ENCODE data around the gene LRRC38. TPM values are rescaled to one million over a fixed set of nuclear protein-coding genes. Genes with fewer than 3 reads are reported as not detected.

Gene LRRC38
- total and polyA plus RNA-seq, 7 donors, result 2.9 to 26.8 (median 7.0) TPM

DNA sequence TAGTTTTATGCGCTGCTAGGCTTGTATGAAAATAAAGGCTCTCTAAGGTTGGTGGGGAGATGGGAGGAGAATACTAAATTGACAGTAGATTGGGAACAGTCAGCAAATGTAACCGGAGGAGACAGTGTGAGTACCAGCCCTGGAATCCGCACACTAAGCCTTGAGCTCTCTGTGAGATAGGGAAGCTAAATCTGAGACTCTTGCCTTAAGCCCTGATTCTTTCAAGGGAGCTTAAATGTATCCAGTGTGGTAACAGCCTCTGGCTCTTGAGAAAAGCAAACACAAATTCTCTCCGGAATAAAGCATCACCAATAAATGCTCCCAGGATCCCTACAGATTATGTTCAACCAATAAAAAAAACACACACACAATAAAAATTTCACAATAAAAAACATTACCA lies 36.9 kb upstream of the LRRC38 start:
- TF ChIP-seq, protein P1, sequence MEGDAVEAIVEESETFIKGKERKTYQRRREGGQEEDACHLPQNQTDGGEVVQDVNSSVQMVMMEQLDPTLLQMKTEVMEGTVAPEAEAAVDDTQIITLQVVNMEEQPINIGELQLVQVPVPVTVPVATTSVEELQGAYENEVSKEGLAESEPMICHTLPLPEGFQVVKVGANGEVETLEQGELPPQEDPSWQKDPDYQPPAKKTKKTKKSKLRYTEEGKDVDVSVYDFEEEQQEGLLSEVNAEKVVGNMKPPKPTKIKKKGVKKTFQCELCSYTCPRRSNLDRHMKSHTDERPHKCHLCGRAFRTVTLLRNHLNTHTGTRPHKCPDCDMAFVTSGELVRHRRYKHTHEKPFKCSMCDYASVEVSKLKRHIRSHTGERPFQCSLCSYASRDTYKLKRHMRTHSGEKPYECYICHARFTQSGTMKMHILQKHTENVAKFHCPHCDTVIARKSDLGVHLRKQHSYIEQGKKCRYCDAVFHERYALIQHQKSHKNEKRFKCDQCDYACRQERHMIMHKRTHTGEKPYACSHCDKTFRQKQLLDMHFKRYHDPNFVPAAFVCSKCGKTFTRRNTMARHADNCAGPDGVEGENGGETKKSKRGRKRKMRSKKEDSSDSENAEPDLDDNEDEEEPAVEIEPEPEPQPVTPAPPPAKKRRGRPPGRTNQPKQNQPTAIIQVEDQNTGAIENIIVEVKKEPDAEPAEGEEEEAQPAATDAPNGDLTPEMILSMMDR (IDR thresholded peaks at IDR 0.05), result no peak
- DNase-seq (no peak), ATAC-seq (peak; percentile 81 to 97 (median 91))
- peak overlapping the region; percentile 30 for H3K27ac ChIP-seq
- H3K27me3 ChIP-seq (ENCODE audit: insufficient read depth in 3 of 3, low read length in 2 of 3), result no peaks in the 10 kb centered on the region
- peaks cover 6% of the 10 kb centered on the region for H3K4me1 ChIP-seq
- H3K9me3 ChIP-seq, result no peaks in the 10 kb centered on the region
- H3K36me3 ChIP-seq (ENCODE audit: insufficient read depth in 1 of 2, low read depth in 1 of 2), result no peaks in the 10 kb centered on the region
- WGBS, 3 donors, result 27 to 43% (median 31%) methylated on average over 4 of the region's 4 CpGs
- no peak overlapping the region for H3K4me3 ChIP-seq
- intact Hi-C loops (cut with DNase I), result no loop called here

DNA sequence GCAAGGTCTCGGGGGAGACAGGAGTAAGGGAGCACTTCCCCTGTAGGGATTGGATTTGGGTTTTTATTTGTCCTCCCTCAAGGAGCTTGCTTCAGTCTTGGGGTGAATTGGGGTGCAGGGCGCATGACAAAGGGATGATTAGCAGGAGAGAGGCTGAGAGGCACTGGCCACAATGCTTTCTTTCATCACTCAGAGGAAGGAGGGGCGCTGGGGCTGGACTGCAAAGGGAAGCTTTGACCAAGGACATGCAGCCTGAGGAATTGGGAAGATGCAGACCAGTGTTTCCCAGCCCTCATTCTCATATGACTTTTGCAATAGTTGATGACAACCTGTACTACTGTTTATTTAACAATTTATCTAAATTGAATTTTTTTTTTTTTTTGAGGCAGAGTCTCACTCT lies 35.7 kb upstream of the LRRC38 start:
- H3K27me3 ChIP-seq (ENCODE audit: insufficient read depth in 3 of 3, low read length in 2 of 3), result no peaks in the 10 kb centered on the region
- TF ChIP-seq, protein P1 (IDR thresholded peaks at IDR 0.05), result no peak
- peaks cover 7% of the 10 kb centered on the region for H3K4me1 ChIP-seq
- H3K36me3 ChIP-seq (ENCODE audit: insufficient read depth in 1 of 2, low read depth in 1 of 2), result no peaks in the 10 kb centered on the region
- DNase-seq (no peak), ATAC-seq (peak in 1 of 4 donors; percentile 41)
- H3K27ac ChIP-seq, result no peak overlapping the region
- no peak overlapping the region for H3K4me3 ChIP-seq
- WGBS, 3 donors, result 72 to 80% (median 80%) methylated on average over 3 of the region's 3 CpGs
- intact Hi-C loops (cut with DNase I), result no loop called here
- H3K9me3 ChIP-seq, result no peaks in the 10 kb centered on the region

DNA sequence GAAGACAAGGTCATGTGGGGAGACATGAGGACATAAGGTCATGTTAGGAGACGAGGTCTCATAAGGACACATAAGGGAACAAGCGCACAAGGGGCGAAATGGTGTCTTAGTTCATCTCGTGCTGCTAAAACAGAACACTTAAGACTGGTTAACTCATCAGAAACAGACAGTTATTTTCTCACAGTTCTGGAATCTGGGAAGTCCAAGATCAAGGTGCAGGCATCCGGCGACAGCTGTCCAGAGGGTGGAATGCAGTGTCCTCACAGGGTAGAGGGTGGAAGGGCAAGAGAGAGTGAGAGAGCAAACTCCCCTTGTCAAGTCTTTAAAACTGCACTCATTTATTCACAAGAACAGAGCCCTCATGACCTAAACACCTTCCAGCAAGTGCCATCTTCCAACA lies 35.2 kb upstream of the LRRC38 start:
- intact Hi-C loops (cut with DNase I), result no loop called here

DNA sequence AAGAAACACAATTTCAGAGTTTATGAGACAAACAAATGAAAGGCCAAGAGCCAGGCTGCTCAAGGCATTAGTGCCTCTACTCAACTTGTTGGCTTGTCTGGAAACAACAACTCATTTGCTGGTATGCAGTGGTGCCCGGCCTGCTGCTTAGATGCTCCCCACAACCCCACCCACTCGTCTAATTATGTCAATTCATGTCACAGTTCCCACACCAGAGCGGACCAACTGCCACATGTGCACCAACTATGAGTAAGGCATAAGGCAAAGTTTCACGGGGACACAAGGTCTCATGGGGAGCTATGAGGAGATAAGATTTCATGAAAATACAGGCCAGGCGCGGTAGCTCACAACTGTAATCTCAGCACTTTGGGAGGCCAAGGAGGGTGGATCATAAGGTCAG lies 34.5 kb upstream of the LRRC38 start:
- H3K27me3 ChIP-seq (ENCODE audit: insufficient read depth in 3 of 3, low read length in 2 of 3), result no peaks in the 10 kb centered on the region
- no peaks in the 10 kb centered on the region for H3K9me3 ChIP-seq
- H3K4me3 ChIP-seq, result no peak overlapping the region
- H3K27ac ChIP-seq, result no peak overlapping the region
- intact Hi-C loops (cut with DNase I), result no loop called here
- no peaks in the 10 kb centered on the region for H3K36me3 ChIP-seq (ENCODE audit: insufficient read depth in 1 of 2, low read depth in 1 of 2)
- ATAC-seq, result no peak
- H3K4me1 ChIP-seq, result peaks cover 18% of the 10 kb centered on the region
- no peak for DNase-seq
- 60 to 92% (median 73%) methylated on average over 6 of the region's 6 CpGs for WGBS, 3 donors
- TF ChIP-seq, protein P1 (IDR thresholded peaks at IDR 0.05), result no peak

More for the DNA sequence above, 35.2 kb upstream of the LRRC38 start:
- DNase-seq, result no peak
- H3K27me3 ChIP-seq (ENCODE audit: insufficient read depth in 3 of 3, low read length in 2 of 3), result no peaks in the 10 kb centered on the region
- 51 to 77% (median 56%) methylated on average over 6 of the region's 6 CpGs for WGBS, 3 donors
- peak in 1 of 4 donors; percentile 25 for ATAC-seq
- no peak overlapping the region for H3K27ac ChIP-seq
- peaks cover 12% of the 10 kb centered on the region for H3K4me1 ChIP-seq
- no peaks in the 10 kb centered on the region for H3K36me3 ChIP-seq (ENCODE audit: insufficient read depth in 1 of 2, low read depth in 1 of 2)
- TF ChIP-seq, protein P1 (IDR thresholded peaks at IDR 0.05), result no peak
- no peaks in the 10 kb centered on the region for H3K9me3 ChIP-seq
- H3K4me3 ChIP-seq, result no peak overlapping the region

DNA sequence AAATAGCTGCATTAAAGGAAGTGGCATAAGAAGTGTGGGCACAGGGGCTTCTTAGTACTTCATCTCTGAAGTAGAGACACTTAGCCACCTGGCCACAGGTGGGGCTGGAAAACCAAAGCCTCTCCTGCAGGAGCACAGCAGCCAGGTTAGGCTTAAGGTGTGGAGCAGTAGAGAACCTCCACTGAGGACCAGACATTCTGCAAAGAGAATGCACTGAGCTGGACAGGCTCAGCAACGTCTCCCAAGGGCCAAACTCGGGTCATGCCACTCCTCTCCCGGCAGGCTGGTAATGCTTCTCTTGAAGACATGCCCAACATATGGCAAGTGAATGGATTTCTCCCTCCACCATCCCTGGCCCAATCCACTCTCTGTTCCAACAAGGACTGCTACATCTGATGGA lies 33.0 kb upstream of the LRRC38 start:
- Histone ChIP-seq H3K4me3 (no peak overlapping the region), H3K4me1 (peaks cover 18% of the 10 kb centered on the region), H3K27ac (no peak overlapping the region), H3K36me3 (ENCODE audit: insufficient read depth in 1 of 2, low read depth in 1 of 2) (no peaks in the 10 kb centered on the region), H3K27me3 (ENCODE audit: insufficient read depth in 3 of 3, low read length in 2 of 3) (no peaks in the 10 kb centered on the region), H3K9me3 (no peaks in the 10 kb centered on the region)
- TF ChIP-seq, protein P1 (IDR thresholded peaks at IDR 0.05), result no peak
- DNase-seq (no peak), ATAC-seq (no peak)
- intact Hi-C loops (cut with DNase I), result no loop called here
- WGBS, 3 donors, result 40 to 58% (median 46%) methylated on average over 3 of the region's 3 CpGs

Data from psoas muscle (tissue), 8 donors.